K562 (cell line): ENCODE results near the gene PLCB1.

ENCODE experiments used
- POLR2AphosphoS5 ChIP-seq: IDR thresholded peaks from 2 replicates; pipeline ENCODE4 v1.6.1; 2011; ENCODE audit warnings: mild to moderate bottlenecking, low read depth, low read length, moderate library complexity; ENCODE audit not compliant: control insufficient read depth, insufficient read depth
- RBM22 ChIP-seq: fragments of 200-400 bp; formaldehyde crosslinking; IDR thresholded peaks from 2 replicates; pipeline ENCODE4 v1.6.1; 2018; ENCODE audit warnings: low read length, low read depth; ENCODE audit not compliant: poor library complexity, severe bottlenecking
- SMC3 ChIP-seq: conservative IDR thresholded peaks from 2 replicates; pipeline ENCODE4 v1.6.1; 2011; ENCODE audit warnings: low read depth, low read length, improper control_type of control experiment; ENCODE audit not compliant: insufficient read depth
- ZC3H4 ChIP-seq: sonication (generic); formaldehyde crosslinking; IDR thresholded peaks from 2 replicates; pipeline ENCODE4 v1.9.0; 2021; ENCODE audit warnings: missing genetic modification reagents, borderline replicate concordance
- ZKSCAN3 ChIP-seq: fragments of 250-450 bp; sonication (Bioruptor Pico); IDR thresholded peaks from 2 replicates; pipeline ENCODE4 v1.4.0; 2020
- ZNF134 ChIP-seq: fragments of 250-450 bp; sonication (Bioruptor Pico); conservative IDR thresholded peaks from 2 replicates; pipeline ENCODE4 v1.4.0; 2020
- TF ChIP-seq, protein P1 (sequence below): sonication (generic); formaldehyde crosslinking; IDR thresholded peaks from 2 replicates; pipeline ENCODE4 v1.8.1; 2022; ENCODE audit warnings: missing genetic modification reagents
- TF ChIP-seq, protein P2 (sequence below): fragments of 450-650 bp; IDR thresholded peaks from 2 replicates; pipeline ENCODE4 v1.6.1; 2017; ENCODE audit warnings: mild to moderate bottlenecking, moderate library complexity
- TF ChIP-seq, protein P3 (sequence below), 2 experiments: IDR thresholded peaks in 1 of 2; conservative IDR thresholded peaks in 1 of 2; 2 replicates each; pipeline ENCODE4 v1.6.1; 2016; ENCODE audit warnings: low read depth in 2 of 2, mild to moderate bottlenecking in 1 of 2, missing compliant biosample characterization in 1 of 2, missing genetic modification characterization in 1 of 2, moderate library complexity in 1 of 2

DNA sequence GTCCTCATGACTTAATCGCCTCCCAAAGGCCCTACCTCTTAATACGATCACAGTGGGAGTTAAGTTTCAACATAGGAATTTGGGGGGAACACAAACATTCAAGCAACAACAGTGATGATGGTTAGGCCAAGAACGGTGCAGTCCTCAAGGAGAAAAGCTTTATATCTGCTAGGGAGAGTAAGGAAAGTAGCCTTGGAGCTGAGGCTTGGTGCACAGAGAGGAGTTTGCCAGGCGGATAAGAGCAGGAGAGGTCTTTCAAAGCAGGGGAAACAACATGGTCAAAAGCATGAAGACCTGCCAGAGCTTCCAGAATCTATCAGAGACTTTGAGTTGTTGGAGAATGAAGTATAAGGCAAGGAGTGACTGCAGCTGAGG lies 119.1 kb downstream of the PLCB1 start:
- TF ChIP-seq, protein P1, sequence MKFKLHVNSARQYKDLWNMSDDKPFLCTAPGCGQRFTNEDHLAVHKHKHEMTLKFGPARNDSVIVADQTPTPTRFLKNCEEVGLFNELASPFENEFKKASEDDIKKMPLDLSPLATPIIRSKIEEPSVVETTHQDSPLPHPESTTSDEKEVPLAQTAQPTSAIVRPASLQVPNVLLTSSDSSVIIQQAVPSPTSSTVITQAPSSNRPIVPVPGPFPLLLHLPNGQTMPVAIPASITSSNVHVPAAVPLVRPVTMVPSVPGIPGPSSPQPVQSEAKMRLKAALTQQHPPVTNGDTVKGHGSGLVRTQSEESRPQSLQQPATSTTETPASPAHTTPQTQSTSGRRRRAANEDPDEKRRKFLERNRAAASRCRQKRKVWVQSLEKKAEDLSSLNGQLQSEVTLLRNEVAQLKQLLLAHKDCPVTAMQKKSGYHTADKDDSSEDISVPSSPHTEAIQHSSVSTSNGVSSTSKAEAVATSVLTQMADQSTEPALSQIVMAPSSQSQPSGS (CRISPR knock-in tag) = no peak
- TF ChIP-seq ZC3H4 (no peak), ZKSCAN3 (CRISPR knock-in tag) (no peak), SMC3 (no peak), RBM22 (no peak), ZNF134 (no peak), POLR2AphosphoS5 (no peak)
- TF ChIP-seq, protein P2, sequence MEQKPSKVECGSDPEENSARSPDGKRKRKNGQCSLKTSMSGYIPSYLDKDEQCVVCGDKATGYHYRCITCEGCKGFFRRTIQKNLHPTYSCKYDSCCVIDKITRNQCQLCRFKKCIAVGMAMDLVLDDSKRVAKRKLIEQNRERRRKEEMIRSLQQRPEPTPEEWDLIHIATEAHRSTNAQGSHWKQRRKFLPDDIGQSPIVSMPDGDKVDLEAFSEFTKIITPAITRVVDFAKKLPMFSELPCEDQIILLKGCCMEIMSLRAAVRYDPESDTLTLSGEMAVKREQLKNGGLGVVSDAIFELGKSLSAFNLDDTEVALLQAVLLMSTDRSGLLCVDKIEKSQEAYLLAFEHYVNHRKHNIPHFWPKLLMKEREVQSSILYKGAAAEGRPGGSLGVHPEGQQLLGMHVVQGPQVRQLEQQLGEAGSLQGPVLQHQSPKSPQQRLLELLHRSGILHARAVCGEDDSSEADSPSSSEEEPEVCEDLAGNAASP = no peak
- TF ChIP-seq, protein P3, sequence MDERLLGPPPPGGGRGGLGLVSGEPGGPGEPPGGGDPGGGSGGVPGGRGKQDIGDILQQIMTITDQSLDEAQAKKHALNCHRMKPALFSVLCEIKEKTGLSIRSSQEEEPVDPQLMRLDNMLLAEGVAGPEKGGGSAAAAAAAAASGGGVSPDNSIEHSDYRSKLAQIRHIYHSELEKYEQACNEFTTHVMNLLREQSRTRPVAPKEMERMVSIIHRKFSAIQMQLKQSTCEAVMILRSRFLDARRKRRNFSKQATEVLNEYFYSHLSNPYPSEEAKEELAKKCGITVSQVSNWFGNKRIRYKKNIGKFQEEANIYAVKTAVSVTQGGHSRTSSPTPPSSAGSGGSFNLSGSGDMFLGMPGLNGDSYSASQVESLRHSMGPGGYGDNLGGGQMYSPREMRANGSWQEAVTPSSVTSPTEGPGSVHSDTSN (CRISPR knock-in tag; IDR thresholded peaks at IDR 0.05; ENCODE audit: low read depth) = no peak
- TF ChIP-seq, protein P3 (tag; conservative IDR thresholded peaks at IDR 0.05; ENCODE audit: low read depth) = no peak
